Vagina (tissue), 2 donors: ENCODE results near the gene CDH24. TPM values are rescaled to one million over a fixed set of nuclear protein-coding genes. Genes with fewer than 3 reads are reported as not detected.

Experiments
- DNase-seq, 2 donors: peaks; one replicate each; pipeline ENCODE4 v3.0.0-alpha.2; 2017; ENCODE audit errors: extremely low spot score in 2 of 2
- H3K27ac ChIP-seq: fragments of 200-600 bp; sonication (generic); one replicate; pipeline ENCODE4 v1.5.1; 2019
- H3K27me3 ChIP-seq: fragments of 200-600 bp; sonication (generic); one replicate; pipeline ENCODE4 v1.5.1; 2019
- H3K36me3 ChIP-seq, 2 donors: fragments of 200-600 bp; sonication (generic); one replicate each; pipeline ENCODE4 v1.5.1; 2017 to 2019
- H3K4me1 ChIP-seq: fragments of 200-600 bp; sonication (generic); one replicate; pipeline ENCODE4 v1.5.1; 2019
- H3K4me3 ChIP-seq, 2 donors: fragments of 200-600 bp; sonication (generic); 1 replicate in 1 of 2; 2 replicates in 1 of 2; pipeline ENCODE4 v1.5.1; 2016 to 2019
- H3K9me3 ChIP-seq: fragments of 200-600 bp; sonication (generic); one replicate; pipeline ENCODE4 v1.5.1; 2019
- POLR2A ChIP-seq, 2 donors: fragments of 450-650 bp; IDR thresholded peaks; one replicate each; pipeline ENCODE4 v1.6.1; 2017; ENCODE audit warnings: antibody characterized with exemption in 2 of 2, mild to moderate bottlenecking in 2 of 2, moderate library complexity in 2 of 2
- POLR2AphosphoS5 ChIP-seq, 2 donors: sonication (generic); formaldehyde crosslinking; IDR thresholded peaks; one replicate each; pipeline ENCODE4 v1.9.0; 2017; ENCODE audit warnings: antibody characterized with exemption in 2 of 2, mild to moderate bottlenecking in 2 of 2, low read depth in 1 of 2; ENCODE audit not compliant: insufficient read depth in 1 of 2
- intact Hi-C: fragments of 100-400 bp; cut with DNase I; formaldehyde crosslinking; loops from one replicate; pipeline ENCODE4 v1.15.1; 2023
- total RNA-seq: library from RNA; depleted of rRNA; stranded (reverse); fragments of >200 nt; gene quantifications from one replicate; pipeline ENCODE4 v1.2.3, GENCODE V29; 2016
- TF ChIP-seq, protein P1 (sequence below), 3 experiments: fragments of 450-650 bp in 2 of 3; fragments of 200-600 bp in 1 of 3; sonication (generic) in 1 of 3; IDR thresholded peaks; one replicate each; pipeline ENCODE4 v1.5.1; 2017 to 2019; ENCODE audit warnings: antibody characterized with exemption in 3 of 3, mild to moderate bottlenecking in 2 of 3, moderate library complexity in 2 of 3

The CDH24 gene
- total RNA-seq, 1 donor from 2014 or later = 5.4 TPM

DNA sequence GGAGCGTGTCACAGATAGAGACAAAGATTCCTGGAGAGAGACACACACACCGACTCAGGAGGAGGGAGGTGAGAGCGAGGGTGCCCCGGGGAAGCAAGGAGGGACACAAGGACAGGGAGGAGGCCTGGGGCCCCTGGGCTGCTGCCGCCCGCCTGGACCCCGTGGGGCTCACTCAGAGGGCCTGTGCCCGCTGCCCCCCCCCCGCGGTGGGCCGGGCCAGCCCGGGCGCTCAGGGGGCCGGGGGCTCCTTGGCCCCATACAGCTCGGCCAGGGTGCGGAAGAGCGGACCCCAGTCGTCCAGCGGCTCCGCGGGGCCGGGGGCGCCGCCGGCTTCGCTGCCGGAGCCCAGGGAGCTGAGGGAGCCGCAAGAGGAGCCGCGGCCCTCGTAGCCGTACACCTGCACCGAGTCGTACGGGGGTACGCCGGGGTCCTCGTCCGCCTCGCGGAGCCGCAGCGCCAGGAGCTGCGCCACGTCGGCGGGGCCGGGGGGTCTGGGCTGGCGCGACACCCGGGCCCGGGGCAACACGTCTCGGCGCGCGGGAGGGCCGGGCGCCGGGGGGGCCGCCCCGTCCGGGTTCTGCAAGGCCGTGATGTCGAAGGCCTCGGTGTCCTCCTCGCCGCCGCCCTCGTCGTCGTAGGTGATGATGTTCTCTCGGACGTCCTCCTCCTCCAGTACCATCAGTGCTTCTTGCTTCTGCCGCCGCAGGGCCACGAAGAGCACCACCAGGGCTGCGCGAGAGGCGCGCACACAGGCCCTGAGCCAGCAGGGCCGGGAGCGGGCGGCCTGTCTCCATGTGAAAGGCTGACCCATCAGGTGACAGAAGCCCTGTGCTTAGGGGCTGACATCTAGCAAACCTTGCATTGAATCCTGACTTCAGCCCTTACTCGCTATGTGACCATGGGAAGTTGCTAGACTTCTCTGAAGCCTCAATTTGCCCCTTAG is 9.3 kb downstream of the CDH24 start:
- intact Hi-C loops = no loop called here
- Histone ChIP-seq H3K27me3 (no peaks in the 10 kb centered on the region), H3K9me3 (no peaks in the 10 kb centered on the region), H3K27ac (no peak overlapping the region), H3K4me3 (no peak overlapping the region), H3K4me1 (no peaks in the 10 kb centered on the region), H3K36me3 (no peaks in the 10 kb centered on the region)
- TF ChIP-seq POLR2A (IDR thresholded peaks at IDR 0.05) (no peak), POLR2AphosphoS5 (IDR thresholded peaks at IDR 0.05; ENCODE audit: insufficient read depth in 1 of 2, low read depth in 1 of 2) (no peak)
- TF ChIP-seq, protein P1, sequence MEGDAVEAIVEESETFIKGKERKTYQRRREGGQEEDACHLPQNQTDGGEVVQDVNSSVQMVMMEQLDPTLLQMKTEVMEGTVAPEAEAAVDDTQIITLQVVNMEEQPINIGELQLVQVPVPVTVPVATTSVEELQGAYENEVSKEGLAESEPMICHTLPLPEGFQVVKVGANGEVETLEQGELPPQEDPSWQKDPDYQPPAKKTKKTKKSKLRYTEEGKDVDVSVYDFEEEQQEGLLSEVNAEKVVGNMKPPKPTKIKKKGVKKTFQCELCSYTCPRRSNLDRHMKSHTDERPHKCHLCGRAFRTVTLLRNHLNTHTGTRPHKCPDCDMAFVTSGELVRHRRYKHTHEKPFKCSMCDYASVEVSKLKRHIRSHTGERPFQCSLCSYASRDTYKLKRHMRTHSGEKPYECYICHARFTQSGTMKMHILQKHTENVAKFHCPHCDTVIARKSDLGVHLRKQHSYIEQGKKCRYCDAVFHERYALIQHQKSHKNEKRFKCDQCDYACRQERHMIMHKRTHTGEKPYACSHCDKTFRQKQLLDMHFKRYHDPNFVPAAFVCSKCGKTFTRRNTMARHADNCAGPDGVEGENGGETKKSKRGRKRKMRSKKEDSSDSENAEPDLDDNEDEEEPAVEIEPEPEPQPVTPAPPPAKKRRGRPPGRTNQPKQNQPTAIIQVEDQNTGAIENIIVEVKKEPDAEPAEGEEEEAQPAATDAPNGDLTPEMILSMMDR (IDR thresholded peaks at IDR 0.05) = no peak
- DNase-seq = no peak

DNA sequence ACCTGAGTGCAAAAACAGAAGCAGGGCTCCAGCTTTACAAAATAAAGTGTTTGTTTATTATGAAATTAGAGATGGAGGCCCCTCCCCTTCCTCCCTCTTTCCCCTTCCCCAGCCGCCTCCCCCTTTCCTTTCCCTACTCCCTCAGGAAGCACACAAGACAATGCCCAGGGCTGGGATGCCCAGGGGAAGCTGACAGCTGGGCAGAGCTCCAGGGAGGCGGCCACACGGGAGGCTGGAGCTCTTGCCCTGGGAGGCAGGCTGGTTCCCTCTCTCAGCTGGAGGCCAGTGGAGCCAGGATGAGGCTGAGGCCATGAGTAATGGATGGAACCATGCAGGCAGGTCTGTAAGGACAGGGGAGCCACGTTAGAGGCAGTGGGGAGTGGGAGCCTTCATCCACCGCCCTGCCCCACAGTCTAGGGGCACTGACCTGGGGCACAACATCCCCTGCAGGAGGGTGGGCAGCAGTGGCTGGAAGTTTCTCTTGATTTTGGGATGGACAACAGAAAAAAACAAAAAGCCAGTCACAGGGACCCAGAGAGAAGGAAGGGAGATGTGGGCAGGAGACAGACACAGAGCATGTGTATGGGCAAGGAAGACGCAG is 10.2 kb downstream of the CDH24 start:
- TF ChIP-seq POLR2AphosphoS5 (IDR thresholded peaks at IDR 0.05; ENCODE audit: insufficient read depth in 1 of 2, low read depth in 1 of 2) (no peak), POLR2A (IDR thresholded peaks at IDR 0.05) (no peak)
- TF ChIP-seq, protein P1 (IDR thresholded peaks at IDR 0.05) = no peak
- intact Hi-C loops = no loop called here
- Histone ChIP-seq H3K27ac (no peak overlapping the region), H3K4me1 (no peaks in the 10 kb centered on the region), H3K4me3 (no peak overlapping the region), H3K27me3 (no peaks in the 10 kb centered on the region), H3K9me3 (no peaks in the 10 kb centered on the region), H3K36me3 (no peaks in the 10 kb centered on the region)
- no peak for DNase-seq

DNA sequence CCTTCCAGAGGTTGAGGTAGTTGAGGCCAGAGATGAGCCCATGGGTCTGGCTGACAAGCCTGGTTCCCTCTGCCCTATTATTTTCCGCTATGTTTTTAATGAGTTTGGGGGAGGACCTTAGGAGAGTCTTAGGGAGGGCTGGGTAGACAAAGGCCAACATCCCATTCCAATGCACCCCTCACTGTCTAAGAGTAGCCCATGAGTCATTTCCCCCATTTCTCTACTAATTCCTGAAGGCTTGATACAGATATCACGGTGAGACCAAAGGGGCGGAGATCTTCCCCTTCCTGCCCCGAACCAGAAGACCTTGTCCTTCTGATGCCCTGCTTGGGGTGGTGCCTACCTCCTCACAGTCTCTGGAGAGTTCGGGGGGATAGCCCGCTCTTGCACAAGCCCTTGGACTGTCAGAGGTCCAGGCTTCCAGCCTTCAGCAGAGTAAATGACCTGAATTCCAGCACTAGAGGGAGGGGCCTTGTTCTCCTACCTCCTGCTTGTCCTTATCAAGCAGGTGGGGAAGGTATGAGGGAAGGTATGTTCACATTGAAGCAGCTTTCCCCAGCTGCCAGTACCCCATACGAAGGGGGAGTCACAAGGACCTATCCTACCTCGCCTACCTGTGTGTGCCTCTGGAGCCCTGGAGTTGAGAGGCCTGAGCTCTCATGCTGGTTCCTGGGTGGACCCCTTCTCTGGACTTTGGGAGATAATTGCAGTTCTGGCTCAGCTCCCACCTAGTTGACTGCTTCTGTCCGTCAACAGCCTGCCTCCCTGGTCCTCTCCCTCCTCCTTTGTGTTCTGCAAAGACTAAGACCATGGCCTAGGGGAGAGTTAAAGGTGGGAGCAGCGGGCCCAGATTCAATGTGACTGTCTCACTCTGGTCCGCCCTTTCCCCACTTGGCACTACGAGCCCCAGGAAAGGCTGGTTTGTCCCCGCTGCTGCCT is 11.6 kb downstream of the CDH24 start:
- H3K27me3 ChIP-seq = no peaks in the 10 kb centered on the region
- no peaks in the 10 kb centered on the region for H3K36me3 ChIP-seq
- DNase-seq = no peak
- no peak overlapping the region for H3K4me3 ChIP-seq
- intact Hi-C loops = no loop called here
- TF ChIP-seq POLR2AphosphoS5 (IDR thresholded peaks at IDR 0.05; ENCODE audit: insufficient read depth in 1 of 2, low read depth in 1 of 2) (no peak), POLR2A (IDR thresholded peaks at IDR 0.05) (no peak)
- TF ChIP-seq, protein P1 (IDR thresholded peaks at IDR 0.05) = no peak
- no peaks in the 10 kb centered on the region for H3K9me3 ChIP-seq
- no peak overlapping the region for H3K27ac ChIP-seq
- H3K4me1 ChIP-seq = no peaks in the 10 kb centered on the region

DNA sequence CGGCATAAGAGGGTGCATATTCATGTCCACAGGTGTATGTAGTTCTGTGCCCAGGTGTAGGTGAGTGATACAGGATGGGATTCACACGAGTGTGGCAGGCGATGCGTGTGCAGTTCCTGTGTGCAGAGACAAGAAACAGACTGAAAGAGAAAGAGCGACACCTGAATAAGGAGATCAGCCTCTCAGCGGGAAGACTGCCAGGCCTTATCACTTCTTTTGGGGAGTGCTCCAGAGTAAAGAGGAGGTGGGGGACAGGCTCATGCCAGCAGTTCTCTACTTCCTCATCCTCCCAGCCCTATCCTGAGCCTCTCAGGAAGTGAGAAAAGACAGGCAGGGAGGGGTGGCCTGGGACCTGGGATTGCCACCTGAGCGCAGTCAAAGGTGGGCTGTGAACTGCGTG is 12.5 kb downstream of the CDH24 start:
- Histone ChIP-seq H3K27ac (no peak overlapping the region), H3K27me3 (no peaks in the 10 kb centered on the region), H3K36me3 (no peaks in the 10 kb centered on the region), H3K4me1 (no peaks in the 10 kb centered on the region), H3K4me3 (no peak overlapping the region), H3K9me3 (no peaks in the 10 kb centered on the region)
- intact Hi-C loops = no loop called here
- TF ChIP-seq POLR2A (IDR thresholded peaks at IDR 0.05) = no peak
- TF ChIP-seq, protein P1 (IDR thresholded peaks at IDR 0.05) = no peak
- TF ChIP-seq POLR2AphosphoS5 (IDR thresholded peaks at IDR 0.05; ENCODE audit: insufficient read depth in 1 of 2, low read depth in 1 of 2) = no peak
- no peak for DNase-seq
